HG02588 (cell line): Measurements from ENCODE around the gene SLC6A3.
"Not testable (repeated sequence)": the region's sequence is repeated elsewhere in the genome, so short reads cannot be mapped to it uniquely, and the experiment has no call there.

Experiments
- ATAC-seq: cut with Tn5 transposase; IDR thresholded peaks from one replicate; pipeline ENCODE4 v1.9.1; 2021; ENCODE audit warnings: mild to moderate bottlenecking, moderate library complexity; ENCODE audit not compliant: unreplicated experiment

SLC6A3 gene

GRCh38 chr5:1423901-1424603, 21.2 kb downstream of the SLC6A3 start:
- ATAC-seq = no peak

DNA sequence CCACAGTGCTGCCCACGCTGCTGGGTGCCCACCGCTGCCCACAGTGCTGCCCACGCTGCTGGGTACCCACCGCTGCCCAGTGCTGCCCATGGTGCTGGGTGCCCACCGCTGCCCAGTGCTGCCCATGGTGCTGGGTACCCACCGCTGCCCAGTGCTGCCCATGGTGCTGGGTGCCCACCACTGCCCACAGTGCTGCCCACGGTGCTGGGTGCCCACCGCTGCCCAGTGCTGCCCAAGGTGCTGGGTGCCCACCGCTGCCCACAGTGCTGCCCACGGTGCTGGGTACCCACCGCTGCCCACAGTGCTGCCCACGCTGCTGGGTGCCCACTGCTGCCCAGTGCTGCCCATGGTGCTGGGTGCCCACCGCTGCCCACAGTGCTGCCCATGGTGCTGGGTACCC, 22.7 kb downstream of the SLC6A3 start:
- ATAC-seq = not testable (repeated sequence)

DNA sequence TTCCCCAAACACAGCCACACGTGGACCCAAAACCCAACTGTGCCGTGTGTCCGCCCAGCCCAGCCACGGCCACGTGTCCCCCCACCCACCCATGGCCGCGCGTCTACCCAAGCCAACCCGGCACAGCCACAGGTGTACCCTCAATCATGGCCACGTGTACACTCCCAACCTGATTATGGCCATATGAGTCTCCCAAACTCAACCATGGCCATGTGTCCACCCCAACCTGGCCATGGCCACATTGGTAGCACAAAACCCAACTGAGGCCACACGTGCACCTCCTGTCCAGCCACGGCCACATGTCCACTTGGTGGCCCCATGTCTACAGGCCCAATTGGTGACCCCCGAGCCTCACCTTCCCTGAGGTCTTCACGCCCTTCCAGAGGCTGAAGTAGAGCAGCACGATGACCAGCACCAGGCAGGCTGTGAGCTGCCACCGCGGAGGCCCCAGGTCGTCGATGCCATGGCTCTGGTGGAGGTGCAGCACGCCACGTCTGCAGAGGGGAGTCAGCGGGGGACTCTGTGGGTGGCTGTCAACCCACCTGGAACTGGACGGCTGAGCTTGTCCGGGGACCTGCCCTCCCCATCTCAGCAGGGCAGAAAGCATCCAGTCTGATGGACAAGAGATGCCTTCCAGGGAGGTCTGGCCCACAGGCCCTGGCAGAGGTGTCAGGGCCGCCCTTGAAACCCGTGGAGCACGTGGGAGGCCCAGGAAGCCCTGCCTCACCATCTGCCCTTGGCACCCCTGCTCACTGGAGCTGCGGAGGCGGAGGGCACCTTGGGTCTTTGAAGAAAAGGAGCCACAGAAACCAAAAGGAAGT, 23.5 kb downstream of the SLC6A3 start:
- no peak for ATAC-seq

DNA sequence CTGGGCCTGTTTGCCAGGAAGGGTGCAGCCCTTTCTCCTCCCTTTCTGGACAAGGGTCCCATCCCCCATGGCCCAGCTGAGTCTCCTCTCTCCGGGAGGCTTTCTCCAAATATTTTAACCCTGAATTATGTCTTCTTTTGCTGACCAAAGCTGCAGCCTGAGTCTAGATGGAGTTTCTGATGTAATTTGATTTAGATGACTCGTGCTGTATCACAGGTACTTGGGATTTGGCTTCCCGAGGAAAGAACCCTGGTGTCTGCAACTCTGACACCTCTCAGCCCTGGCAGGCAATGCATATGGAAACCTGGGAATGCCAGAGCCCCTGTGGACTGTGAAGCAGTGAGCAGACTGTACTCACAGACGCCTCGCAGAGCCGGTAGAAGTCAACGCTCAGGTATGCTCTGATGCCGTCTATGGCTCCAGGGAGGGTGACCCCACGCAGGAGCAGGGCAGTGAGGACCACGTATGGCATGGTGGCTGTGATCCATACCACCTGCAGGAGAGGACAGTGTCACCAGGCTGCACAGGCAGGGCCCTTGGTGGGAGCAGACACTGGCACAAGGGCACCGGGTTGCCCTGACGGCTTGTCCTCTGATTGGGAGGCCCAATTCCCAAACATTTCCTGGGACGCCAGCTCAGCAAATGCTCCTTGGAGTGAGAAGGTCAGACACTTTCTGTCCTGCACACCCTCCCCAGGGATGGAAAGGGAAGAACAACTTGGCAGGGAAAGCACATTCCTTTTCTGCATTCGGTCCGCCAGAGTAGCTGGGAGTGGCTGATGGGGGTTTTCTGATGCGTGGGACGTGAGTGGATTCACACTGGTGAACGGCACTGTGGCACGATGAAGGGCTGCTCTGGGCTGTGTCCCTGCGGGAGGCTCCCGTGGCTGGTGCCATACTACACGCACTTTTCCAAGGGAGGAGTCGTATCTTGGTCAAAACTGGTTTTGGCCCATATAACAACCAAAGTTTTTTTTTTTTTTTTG, 24.7 kb downstream of the SLC6A3 start:
- no peak for ATAC-seq

- ATAC-seq = no peak
Observed at GRCh38 chr5:1419476-1420210, 25.6 kb downstream of the SLC6A3 start.

DNA sequence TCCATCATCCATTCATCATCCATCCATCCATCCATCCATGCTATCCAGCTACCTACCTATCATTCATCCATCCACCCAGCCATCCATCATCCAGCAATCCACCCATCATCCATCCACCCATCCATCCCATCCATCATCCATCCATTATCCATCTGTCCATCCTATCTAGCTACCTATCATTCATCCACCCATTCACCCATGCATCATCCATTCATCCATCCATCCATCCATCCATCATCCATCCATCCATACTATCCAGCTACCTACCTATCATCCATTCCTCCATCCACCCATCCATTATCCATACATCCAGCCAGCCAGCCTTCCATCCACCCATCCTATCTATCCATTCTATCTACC, 26.3 kb downstream of the SLC6A3 start:
- ATAC-seq = no peak

DNA sequence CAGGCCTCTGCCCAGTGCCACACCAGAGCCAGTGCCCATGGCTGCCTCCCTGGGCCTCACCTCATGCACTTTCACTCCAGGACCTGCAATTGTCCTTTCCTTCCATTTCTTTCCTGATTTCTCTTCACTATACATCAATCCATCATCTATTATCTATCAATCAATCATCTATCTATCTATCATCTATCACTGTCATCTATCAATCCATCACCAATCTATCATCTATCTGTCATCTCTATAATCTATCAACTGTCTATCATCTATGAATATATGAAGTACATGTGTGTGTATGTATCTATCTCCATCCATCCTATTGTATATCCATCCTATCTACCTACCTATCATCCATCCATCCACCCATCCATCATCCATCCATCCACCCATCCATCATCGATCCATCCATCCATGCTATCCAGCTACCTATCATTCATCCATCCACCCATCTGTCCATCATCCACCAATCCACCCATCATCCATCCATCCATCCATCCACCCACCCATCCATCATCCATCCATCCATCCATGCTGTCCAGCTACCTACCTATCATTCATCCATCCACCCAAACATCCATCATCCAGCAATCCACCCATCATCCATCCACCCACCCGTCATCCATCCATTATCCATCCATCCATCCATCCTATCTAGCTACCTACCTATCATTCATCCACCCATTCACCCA, 26.9 kb downstream of the SLC6A3 start:
- no peak for ATAC-seq

DNA sequence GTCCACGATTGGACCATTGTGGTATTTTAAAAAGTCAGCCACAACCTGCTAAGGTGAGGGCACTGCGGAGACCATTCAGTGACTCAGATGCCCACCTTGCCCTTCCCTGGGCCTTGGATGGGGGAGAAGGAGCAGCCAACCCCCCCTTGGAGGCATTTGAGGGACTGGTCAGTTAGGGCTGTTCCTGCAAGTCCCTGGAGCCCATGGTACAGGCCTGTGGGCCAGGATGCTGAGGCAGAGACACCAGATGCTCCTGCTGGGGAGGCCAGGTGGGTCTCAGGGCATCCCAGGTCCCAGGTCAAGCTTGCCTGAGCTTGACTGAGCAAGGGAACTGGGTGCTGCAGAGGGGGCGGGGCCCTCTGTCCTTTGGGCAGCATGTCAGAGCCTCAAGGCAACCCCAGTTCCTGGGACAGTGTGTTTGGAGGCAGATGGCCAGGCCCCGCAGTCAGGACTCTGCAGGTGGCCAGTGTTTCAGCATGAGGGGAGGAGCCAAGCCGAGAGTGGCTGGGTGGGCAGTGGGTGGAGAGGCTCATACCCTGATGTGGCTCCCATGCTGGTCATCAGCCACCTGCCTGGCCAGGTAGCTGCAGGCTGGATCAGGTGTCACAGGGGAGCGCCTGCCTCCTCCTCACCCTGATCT, 27.5 kb downstream of the SLC6A3 start:
- ATAC-seq = no peak

- no peak for ATAC-seq
Observed at GRCh38 chr5:1416856-1417469, 28.3 kb downstream of the SLC6A3 start.

- ATAC-seq = no peak
Observed at GRCh38 chr5:1415626-1416360, 29.4 kb downstream of the SLC6A3 start.

DNA sequence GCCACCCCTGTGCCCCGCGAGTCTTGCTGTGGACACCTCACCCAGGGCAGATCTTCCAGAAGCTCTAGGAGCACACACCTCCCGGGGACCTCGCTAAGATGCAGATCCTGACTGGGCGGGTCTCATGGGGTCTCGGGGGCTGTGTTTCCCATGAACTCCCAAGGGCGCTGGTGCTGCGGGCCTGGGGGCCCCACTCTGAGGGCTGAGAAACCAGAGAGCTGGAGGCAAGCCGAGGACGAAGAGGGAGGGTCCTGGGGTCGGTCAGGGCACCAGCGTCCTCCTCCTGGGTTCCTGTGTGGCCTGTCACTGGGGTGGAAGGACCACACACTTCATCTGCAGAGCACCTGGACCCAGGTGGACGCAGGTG, 30.2 kb downstream of the SLC6A3 start:
- no peak for ATAC-seq

GRCh38 chr5:1414311-1415058, 30.8 kb downstream of the SLC6A3 start:
- ATAC-seq = no peak

- ATAC-seq = no peak
Observed at GRCh38 chr5:1413611-1414241, 31.5 kb downstream of the SLC6A3 start.

GRCh38 chr5:1413211-1413610, 32.0 kb downstream of the SLC6A3 start:
- ATAC-seq = no peak

- ATAC-seq = no peak
Observed at GRCh38 chr5:1412621-1413020, 32.6 kb downstream of the SLC6A3 start.

DNA sequence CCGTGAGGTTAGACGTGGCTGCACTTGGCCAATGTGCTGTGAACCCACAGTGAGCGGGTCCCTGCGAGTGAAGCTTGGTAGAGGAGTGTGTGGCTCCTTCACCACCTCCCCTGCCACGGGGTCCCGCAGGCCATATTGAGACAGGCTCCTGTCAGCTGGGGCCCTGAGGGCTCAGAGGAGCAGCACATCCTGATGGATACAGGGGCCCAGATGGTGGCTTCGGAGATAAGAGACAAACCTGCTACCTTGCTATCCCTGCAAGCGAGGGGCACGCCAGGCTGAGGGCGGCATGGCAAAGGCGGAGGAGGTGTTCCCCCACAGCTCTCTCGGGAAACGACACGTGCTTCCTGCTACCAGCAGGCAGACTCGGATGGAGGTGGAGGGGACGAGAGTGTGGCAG, 33.1 kb downstream of the SLC6A3 start:
- ATAC-seq = no peak

DNA sequence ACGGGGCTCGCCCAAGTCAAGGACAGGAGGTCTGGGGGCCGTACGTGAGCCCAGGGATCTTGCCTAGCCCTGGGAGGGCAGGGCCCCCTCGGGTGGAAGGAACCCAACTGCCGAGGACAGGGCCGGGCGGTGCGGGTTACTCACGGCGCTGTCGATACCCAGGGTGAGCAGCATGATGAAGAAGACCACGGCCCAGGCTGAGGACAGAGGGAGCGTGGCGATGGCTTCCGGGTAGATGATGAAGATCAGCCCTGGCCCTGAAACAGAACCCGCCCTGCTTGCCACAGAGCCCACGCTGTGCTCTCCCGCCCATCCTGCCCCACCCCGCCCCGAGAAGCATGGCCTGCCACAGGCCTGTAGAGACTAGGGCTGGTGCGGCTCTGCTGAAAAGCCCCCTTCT, 34.1 kb downstream of the SLC6A3 start:
- ATAC-seq = no peak
